HG03103 (cell line): ENCODE results near the gene GNAS.

Source experiments
- ATAC-seq: cut with Tn5 transposase; IDR thresholded peaks from one replicate; pipeline ENCODE4 v1.9.1; 2021; ENCODE audit warnings: low read depth; ENCODE audit not compliant: unreplicated experiment

GNAS gene

DNA sequence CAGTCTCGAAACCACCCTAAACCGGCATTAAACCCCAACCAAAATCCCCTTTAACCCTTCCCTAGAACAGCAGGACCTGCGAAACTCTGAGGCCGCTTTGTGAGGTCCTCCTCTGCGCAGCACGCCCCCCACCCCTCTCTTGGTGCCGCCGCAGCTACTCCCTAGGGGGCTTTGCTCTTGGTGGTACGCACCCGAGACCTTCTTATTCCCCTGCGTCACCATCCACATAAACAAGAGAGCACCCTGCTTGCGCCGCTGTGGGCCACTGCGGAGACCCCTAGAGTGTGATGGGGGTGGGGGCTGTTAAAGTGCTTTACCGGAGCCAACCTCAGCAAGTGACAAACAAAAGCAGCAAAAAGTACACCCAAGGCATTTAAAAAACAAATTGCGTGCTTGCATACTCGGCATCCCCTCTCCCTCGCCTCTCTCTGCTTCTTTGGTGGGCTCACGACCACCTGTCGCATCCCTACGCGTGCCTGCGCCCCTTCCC lies 502 bp upstream of the GNAS start:
- no peak for ATAC-seq

- no peak for ATAC-seq
These were observed 950 bp downstream of the GNAS start for GRCh38 chr20:58853466-58853865.

GRCh38 chr20:58853976-58854637 lies 1.6 kb downstream of the GNAS start:
- no peak for ATAC-seq

DNA sequence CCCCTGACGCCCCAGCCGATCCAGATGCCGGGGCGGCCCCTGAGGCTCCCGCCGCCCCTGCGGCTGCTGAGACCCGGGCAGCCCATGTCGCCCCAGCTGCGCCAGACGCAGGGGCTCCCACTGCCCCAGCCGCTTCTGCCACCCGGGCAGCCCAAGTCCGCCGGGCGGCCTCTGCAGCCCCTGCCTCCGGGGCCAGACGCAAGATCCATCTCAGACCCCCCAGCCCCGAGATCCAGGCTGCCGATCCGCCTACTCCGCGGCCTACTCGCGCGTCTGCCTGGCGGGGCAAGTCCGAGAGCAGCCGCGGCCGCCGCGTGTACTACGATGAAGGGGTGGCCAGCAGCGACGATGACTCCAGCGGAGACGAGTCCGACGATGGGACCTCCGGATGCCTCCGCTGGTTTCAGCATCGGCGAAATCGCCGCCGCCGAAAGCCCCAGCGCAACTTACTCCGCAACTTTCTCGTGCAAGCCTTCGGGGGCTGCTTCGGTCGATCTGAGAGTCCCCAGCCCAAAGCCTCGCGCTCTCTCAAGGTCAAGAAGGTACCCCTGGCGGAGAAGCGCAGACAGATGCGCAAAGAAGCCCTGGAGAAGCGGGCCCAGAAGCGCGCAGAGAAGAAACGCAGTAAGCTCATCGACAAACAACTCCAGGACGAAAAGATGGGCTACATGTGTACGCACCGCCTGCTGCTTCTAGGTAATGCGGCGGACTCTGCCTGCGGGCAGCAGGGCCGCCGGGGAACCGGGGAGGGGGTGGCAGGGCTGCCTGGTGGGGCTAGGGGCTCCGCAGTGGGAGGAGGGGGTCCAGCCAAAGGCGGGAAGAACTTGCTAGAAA lies 2.3 kb downstream of the GNAS start:
- no peak for ATAC-seq

DNA sequence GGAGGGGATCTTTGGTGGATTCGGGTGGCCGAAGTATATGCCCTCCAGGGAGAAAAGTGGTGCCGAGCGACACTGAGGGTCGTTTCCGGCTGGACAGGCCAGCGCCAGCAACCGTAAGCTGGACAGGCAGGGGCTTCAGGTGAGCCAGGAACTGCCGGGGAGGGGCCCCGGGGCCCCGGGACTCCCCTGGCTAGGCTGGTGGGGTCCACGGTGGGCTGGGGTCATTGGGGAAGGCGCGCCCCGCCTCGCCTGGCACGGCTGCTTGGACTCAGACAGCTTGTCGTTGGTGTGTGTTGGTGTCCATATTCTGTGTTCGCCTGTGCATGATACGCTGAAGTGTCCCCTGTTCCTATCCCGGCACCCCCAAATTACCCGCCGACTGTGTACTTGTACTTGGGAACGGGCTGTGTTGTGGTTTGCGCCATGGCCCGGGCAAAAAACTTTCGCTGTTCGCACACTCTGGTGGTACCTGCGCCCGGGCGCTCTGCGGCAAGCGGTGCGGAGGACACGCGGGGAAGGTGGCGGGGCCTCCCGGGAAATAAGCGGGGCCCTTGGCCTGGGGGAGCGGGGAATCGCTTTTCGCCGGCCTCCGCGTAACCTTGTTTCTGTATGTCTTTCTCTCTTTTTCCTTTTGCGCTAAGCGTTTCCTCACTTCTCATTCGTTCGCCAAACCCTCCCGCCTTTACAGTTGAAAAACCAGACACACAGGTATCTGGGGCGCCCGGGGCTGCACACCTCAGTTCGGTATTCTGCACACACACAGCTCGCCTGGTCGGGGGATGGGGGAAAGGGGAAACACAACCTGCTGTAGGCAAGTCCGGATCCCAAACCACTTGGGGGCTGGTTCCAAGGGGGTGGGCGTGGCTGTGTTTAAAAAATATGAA lies 3.2 kb downstream of the GNAS start:
- no peak for ATAC-seq

DNA sequence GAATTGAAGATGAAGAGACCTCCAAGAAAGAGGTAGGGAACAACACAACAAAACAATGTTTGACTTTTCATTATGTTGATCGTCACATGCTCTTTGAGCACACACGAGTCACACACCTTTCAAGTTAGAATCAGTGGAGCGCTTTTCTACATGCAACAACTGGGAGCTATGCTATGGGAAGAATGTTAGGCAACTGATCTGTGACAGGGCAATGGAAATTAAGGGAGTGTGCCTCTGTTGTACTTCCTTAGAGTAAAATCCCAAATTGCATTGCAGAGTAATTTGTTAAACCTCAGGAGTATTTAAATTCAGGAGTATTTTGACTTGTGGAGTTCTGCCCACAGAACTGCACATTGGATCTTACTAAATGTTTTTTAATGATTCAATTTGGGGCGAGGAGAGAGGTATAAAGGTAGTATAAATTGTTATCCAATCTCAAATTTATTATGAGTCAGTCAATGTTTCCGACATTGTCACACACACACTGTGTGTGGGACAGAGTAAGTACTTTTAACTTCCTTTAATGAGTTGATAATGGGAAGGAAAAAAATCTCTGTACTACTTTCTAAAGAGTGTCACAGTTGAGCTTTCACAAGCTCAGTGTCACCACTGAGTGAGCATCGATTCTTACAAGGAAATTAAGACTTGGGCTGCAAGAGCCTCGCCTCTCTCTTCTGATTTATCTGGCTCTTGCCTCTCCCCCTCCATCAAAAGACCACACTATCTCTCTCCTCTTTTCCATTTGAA lies 10.7 kb downstream of the GNAS start:
- no peak for ATAC-seq

GRCh38 chr20:58864346-58864745 lies 11.8 kb downstream of the GNAS start:
- no peak for ATAC-seq

- no peak for ATAC-seq
These were observed 13.3 kb downstream of the GNAS start for GRCh38 chr20:58865843-58866242.

DNA sequence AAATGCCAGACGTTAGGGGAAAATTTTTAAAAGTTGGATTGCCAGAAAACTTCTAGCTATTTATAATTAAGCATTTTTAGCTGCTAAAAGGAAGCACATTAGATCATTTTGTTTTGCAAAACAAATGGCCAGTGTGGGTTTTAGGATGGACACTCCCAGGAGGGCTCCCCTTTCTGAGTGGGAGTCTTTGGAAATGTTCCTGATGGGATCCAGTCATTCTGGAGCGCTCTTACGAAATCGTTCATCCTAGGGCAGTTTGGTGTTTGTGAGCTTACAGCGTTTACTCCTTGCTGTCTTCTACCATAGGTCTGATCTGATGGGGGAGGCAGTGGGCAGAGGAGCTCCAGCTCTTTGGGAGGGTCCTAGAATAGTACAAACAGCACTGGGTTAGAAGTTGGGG lies 14.7 kb downstream of the GNAS start:
- no peak for ATAC-seq

DNA sequence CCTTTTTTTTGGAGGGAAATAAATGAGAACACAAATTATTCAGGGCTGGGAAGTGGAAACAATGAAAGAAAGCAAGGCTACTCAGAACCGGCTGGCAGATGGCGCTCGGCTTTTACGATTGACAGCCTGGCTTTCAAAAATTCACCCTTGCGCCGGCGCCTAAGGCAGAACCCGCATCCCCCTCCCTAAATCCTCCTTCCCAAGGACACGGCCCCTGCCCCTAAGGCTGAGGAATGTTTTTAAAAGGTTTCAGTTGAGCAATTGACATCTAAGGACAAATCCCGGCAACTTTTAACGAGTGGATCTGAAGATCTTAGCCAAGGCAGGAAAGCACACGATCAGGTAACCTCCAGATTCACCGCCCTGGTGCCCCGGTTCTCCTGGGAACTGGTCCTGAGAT lies 16.3 kb downstream of the GNAS start:
- ATAC-seq: no peak

- ATAC-seq: no peak
These were observed 17.2 kb downstream of the GNAS start for GRCh38 chr20:58869662-58870227.

GRCh38 chr20:58870293-58871014 lies 17.9 kb downstream of the GNAS start:
- no peak for ATAC-seq

DNA sequence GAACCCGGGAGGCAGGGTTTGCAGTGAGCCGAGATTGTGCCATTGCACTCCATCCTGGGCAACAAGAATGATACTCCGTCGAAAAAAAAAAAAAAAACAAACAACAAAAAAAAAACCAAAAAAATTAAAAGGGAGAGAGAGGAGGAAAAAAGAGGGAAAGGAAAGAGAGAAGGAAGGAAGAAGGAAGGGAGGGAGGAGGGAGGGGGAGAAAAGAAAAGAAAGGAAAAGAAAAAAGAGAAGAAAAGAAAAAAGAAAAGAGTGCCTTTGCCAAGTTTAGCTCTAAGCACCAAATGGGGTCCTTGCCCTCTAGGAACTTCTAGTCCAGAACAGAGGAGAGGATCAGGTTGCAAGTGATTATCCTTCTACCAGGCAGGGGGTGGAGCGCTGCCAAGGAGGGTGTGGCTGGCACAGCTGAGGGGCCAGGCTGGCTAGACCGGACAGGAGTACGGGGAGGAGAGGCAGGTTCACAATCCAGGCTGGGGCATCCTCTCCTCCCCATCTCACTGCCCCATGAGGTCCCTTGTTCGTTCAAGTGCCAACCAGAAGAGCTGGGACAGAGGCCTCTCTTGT lies 19.1 kb downstream of the GNAS start:
- ATAC-seq: no peak

DNA sequence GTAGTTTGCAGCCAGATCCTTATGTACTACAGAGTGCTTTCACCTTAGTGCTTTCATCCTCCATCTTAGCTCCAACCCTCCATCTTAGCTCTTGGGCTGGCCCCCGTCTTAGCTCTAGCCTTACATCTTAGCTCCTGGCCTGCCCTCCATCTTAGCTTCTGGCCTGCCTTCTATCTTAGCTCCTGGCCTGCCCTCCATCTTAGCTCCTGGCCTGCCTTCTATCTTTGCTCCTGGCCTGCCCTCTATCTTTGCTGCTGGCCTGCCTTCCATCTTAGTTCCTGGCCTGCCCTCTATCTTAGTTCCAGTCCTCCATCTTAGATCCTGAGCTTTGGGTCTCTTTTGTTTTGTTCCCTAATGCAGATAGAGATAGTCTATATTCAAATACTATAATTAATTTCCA lies 22.0 kb downstream of the GNAS start:
- ATAC-seq: no peak

DNA sequence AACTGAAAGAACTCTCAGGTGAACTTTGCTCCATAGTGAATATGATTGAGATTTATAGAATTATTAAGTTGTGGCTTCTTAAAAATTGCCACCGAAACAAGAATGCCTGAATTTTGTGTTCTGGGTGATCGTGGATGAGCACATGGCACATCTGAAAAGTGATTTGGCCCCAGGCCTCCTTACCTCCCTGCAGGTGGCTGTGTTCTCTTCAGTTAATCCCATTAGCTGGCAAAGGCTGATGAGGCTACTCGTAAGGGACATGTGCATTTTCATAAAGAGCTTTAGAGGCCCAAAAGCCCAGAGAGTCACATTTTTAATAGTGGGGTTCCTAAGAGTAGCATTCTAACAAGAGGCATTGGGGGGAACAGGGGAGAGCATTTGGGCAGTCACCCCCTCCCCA lies 22.6 kb downstream of the GNAS start:
- no peak for ATAC-seq

GRCh38 chr20:58875541-58876134 lies 23.1 kb downstream of the GNAS start:
- ATAC-seq: no peak

DNA sequence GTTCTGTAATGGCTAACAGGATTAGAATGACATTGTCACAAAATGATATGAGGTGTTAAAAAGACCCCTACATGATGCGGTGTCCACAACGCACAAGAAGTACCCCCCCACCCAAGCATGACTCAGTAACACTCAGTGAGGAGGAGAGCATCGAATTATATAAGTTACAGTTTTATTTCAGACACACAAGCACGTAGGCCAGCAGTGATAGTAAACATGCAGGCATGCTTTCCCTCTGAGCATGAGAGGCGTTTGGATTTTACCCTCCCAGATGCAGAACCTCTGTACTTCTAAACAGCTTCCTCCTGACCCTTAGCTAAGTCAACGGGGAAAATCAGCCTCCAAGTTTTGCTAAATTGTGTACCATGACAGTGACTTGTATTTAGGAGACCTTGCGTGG lies 23.9 kb downstream of the GNAS start:
- ATAC-seq: no peak

DNA sequence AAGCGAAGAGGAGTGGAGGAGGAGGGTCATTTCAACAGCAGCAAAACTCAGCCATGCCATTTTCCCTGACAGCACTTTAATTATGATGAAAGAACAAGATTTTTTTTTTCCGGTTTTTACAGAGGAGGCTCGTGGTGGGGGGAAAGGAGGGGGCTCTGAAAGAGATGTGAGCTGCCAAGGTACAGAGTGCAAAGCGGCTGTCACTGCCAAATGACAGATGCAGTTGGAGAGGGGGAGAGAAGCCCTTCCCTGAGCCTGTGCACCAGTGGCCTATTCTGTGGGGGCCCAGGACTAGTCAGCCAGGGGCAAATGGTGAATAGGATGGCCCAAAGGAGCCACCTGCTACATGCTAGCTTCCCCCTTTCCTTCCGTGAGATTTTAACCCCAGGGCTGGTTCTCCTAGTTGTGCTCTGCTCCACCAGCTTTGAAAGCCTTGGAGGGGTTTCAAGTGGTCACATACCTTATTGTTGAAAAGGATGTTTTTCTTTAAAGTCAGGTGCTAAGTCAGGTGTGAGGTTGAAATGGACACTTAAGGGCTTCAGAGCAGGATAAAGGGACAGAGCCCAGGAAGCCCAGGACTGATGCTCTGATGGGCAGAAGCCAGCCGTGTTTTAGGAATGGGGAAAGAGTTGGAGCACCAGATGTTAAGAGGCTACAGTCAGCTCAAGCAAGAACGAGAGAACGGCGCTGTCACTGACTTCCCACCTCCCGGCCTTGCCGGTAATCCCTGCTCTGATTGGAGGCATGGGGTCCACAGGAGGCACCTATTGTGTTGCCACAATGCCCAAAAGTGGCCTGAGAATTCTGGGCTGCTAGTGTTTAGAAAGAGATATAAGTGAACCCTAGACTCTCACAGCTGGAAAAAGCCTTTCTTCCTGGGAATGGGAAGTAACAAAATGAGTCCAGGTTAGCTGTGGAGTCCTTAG lies 24.8 kb downstream of the GNAS start:
- no peak for ATAC-seq
